Ovary (tissue), 9 donors: ENCODE results near the gene PTGS1. TPM values are rescaled to one million over a fixed set of nuclear protein-coding genes. Genes with fewer than 3 reads are reported as not detected.

Source experiments
- DNase-seq, 5 donors: peaks; one replicate each; pipeline ENCODE4 v3.0.0-alpha.2; 2019 to 2020
- H3K27ac ChIP-seq, 2 donors: fragments of 200-600 bp; one replicate each; pipeline versions ENCODE4 v1.5.1 to v1.8.0; 2019 to 2022
- H3K27me3 ChIP-seq: fragments of 200-600 bp; one replicate; pipeline ENCODE4 v1.8.0; 2022
- H3K36me3 ChIP-seq: fragments of 200-600 bp; sonication (generic); one replicate; pipeline ENCODE4 v1.5.1; 2019
- H3K4me1 ChIP-seq: one replicate; pipeline ENCODE4 v1.8.1; 2013; ENCODE audit warnings: mild to moderate bottlenecking, moderate library complexity; ENCODE audit not compliant: insufficient read depth
- H3K4me3 ChIP-seq: fragments of 200-600 bp; sonication (generic); one replicate; pipeline ENCODE4 v1.5.1; 2017
- H3K9me3 ChIP-seq, 2 donors: fragments of 200-600 bp in 1 of 2; sonication (generic) in 1 of 2; one replicate each; pipeline versions ENCODE4 v1.5.1 to v1.8.1; 2013 to 2019; ENCODE audit warnings: mild to moderate bottlenecking in 1 of 2, moderate library complexity in 1 of 2
- CTCF ChIP-seq, 3 donors: fragments of 450-650 bp in 2 of 3; fragments of 200-600 bp in 1 of 3; IDR thresholded peaks; one replicate each; pipeline versions ENCODE4 v1.5.1 to v1.8.0; 2016 to 2022; ENCODE audit warnings: antibody characterized with exemption in 3 of 3, mild to moderate bottlenecking in 1 of 3
- EP300 ChIP-seq: sonication (generic); formaldehyde crosslinking; IDR thresholded peaks from one replicate; pipeline ENCODE4 v1.6.1; 2017; ENCODE audit warnings: antibody characterized with exemption
- POLR2A ChIP-seq: fragments of 450-650 bp; IDR thresholded peaks from one replicate; pipeline ENCODE4 v1.6.1; 2017; ENCODE audit warnings: antibody characterized with exemption, mild to moderate bottlenecking, moderate library complexity
- WGBS, 3 donors: extraction: QIAGEN DNeasy Blood & Tissue Kit in 1 of 3; methylation state at CpG; one replicate each; pipeline versions ENCODE4 v1.1.5 to v1.1.7; 2013 to 2017; 5-methylcytosine and 5-hydroxymethylcytosine counted together
- intact Hi-C, 4 donors: fragments of 100-400 bp; cut with DNase I; formaldehyde crosslinking; loops; one replicate each; pipeline versions ENCODE4 v1.11.0 to v1.15.1; 2022 to 2023
- polyA plus RNA-seq, 2 donors: library from polyadenylated mRNA; stranded (reverse); fragments of 200-250 nt in 1 of 2; fragments of 350-450 nt in 1 of 2; fragmentation: Illumina TruSeq in 1 of 2; extraction: RNeasy Lipid Tissue Mini Kit (QIAGEN cat#74804) in 1 of 2; gene quantifications; one replicate each; pipeline ENCODE4 v1.2.3, GENCODE V29; 2013 to 2014
- total RNA-seq, 7 donors: library from RNA; depleted of rRNA in 2 of 7; stranded (reverse); fragments of >200 nt in 2 of 7; fragmentation: NEBNext Ultra II Directional in 3 of 7; extraction: Animal tissue kit (Norgen Biotek cat#: 25700) in 3 of 7; gene quantifications; one replicate each; pipeline versions ENCODE4 v1.1.0 to v1.2.4, GENCODE V29; 2016 to 2023
- donor health status: DM: no; HTN: no; CAD: no; lungs with moderate emphysema.
- donor health status: DM: no; HTN: no; CAD: no.
- donor health status: Bipolar disorder and iron deficiency.
- donor health status: DM: yes; HTN: yes; CAD: no.
- donor health status: DM: no; HTN: no; CAD: no.
- donor health status: DM: yes; HTN: yes; CAD: no.

PTGS1 gene
- total and polyA plus RNA-seq, 9 donors = 0.90 to 37.1 (median 7.0) TPM

GRCh38 chr9:122364117-122364782 is 6.6 kb upstream of the PTGS1 start:
- Histone ChIP-seq H3K27me3 (no peaks in the 10 kb centered on the region), H3K4me3 (no peak overlapping the region), H3K4me1 (no peaks in the 10 kb centered on the region), H3K36me3 (no peaks in the 10 kb centered on the region), H3K27ac (no peak overlapping the region), H3K9me3 (no peaks in the 10 kb centered on the region)
- no peak for DNase-seq
- TF ChIP-seq POLR2A (no peak), EP300 (no peak), CTCF (IDR thresholded peaks at IDR 0.05) (no peak)
- WGBS, 3 donors = 80 to 84% (median 81%) methylated on average over 10 of the region's 10 CpGs
- intact Hi-C loops = no loop called here

- intact Hi-C loops = no loop called here
- Histone ChIP-seq H3K9me3 (no peaks in the 10 kb centered on the region), H3K36me3 (no peaks in the 10 kb centered on the region), H3K27ac (no peak overlapping the region), H3K27me3 (no peaks in the 10 kb centered on the region), H3K4me1 (no peaks in the 10 kb centered on the region), H3K4me3 (no peak overlapping the region)
- TF ChIP-seq POLR2A = no peak
- no peak for TF ChIP-seq CTCF (IDR thresholded peaks at IDR 0.05)
- TF ChIP-seq EP300 = no peak
- 66 to 75% (median 66%) methylated on average over 10 of the region's 10 CpGs for WGBS, 3 donors
- no peak for DNase-seq
Measured at GRCh38 chr9:122364783-122365150, 6.1 kb upstream of the PTGS1 start.

DNA sequence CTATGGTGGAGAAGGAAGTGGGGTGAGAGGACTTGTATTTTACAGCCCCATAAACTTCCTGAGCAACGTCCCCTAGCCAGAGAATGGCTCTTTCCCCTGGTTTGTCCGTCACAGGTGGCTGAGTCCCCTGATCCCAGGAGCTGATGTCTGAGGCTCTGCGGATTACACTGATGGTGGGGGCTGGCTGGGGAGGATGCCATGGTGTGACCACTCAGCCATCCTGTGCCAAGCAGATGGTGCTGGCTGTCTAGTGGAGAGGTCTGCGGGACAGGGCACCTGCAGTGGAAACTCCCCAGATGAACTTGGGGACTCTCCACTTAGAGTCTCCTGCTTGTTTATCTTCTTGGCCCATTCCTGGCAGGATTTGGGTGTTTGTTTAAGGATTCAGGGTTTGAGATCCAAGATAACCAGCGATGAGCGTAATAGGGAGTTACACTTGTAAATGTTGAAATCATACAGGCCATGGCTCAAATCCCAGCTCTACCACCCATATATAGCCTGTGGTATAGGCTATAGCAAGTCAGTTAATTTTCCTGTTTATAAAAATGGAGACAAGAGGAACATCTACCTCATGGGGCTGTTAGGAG is 4.7 kb upstream of the PTGS1 start:
- Histone ChIP-seq H3K4me3 (no peak overlapping the region), H3K36me3 (no peaks in the 10 kb centered on the region), H3K4me1 (no peaks in the 10 kb centered on the region), H3K27ac (no peak overlapping the region), H3K9me3 (no peaks in the 10 kb centered on the region), H3K27me3 (no peaks in the 10 kb centered on the region)
- TF ChIP-seq POLR2A = no peak
- no peak for TF ChIP-seq EP300
- no peak for TF ChIP-seq CTCF (IDR thresholded peaks at IDR 0.05)
- whole genome bisulfite sequencing, 3 donors = 56 to 64% (median 56%) methylated on average over 6 of the region's 6 CpGs
- no peak for DNase-seq
- intact Hi-C loops = no loop called here

DNA sequence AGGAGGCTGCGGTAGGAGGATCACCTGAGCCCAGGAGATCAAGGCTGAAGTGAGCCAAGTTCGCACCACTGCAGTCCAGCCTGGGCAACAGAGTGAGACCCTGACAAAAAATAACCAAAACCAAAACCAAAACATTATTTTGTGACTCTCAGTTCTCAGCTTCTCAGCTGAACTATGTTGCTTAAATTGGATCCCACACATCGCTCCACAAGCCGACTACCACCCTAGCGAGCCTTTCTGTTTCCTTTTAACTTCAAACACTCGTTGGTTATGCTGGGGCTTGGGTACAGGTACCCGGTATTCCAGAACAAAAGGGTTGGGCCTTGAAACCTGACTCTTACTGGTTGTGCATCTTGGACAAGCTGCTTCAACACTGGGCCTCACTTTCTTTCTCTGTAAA is 3.8 kb upstream of the PTGS1 start:
- Histone ChIP-seq H3K4me3 (no peak overlapping the region), H3K27me3 (no peaks in the 10 kb centered on the region), H3K4me1 (no peaks in the 10 kb centered on the region), H3K27ac (no peak overlapping the region), H3K9me3 (no peaks in the 10 kb centered on the region), H3K36me3 (no peaks in the 10 kb centered on the region)
- no peak for DNase-seq
- no peak for TF ChIP-seq POLR2A
- no peak for TF ChIP-seq EP300
- no peak for TF ChIP-seq CTCF (IDR thresholded peaks at IDR 0.05)
- intact Hi-C loops = no loop called here
- 86 to 92% (median 89%) methylated on average over 7 of the region's 7 CpGs for WGBS, 3 donors
